H1 (cell line): ENCODE data around the gene DNAH1. TPM values are rescaled to one million over a fixed set of nuclear protein-coding genes. Genes with fewer than 3 reads are reported as not detected.

ENCODE experiments used
- CBX5 ChIP-seq: fragments of 300-800, 300-1000 bp; sonication (generic); IDR thresholded peaks from 2 replicates; pipeline ENCODE4 v1.7.1; 2016; ENCODE audit warnings: antibody characterized with exemption, low read length, low read depth
- CHD1 ChIP-seq: IDR thresholded peaks from 2 replicates; pipeline ENCODE4 v1.6.1; 2012; ENCODE audit warnings: low read depth, low read length, improper control_type of control experiment
- CTBP2 ChIP-seq: IDR thresholded peaks from 2 replicates; pipeline ENCODE4 v1.7.0; 2011; ENCODE audit warnings: borderline replicate concordance, mild to moderate bottlenecking, moderate library complexity, mixed read lengths, low read length; ENCODE audit not compliant: insufficient read depth, insufficient read length
- SIX5 ChIP-seq: IDR thresholded peaks from 2 replicates; pipeline ENCODE4 v1.6.1; 2011; ENCODE audit warnings: mild to moderate bottlenecking, low read depth, low read length
- polyA plus RNA-seq, 7 experiments: library from polyadenylated mRNA; depleted of rRNA in 3 of 7; stranded (reverse) in 5 of 7; unstranded in 2 of 7; fragments of >200 nt in 5 of 7; fragments of 200-250 nt in 2 of 7; gene quantifications; 1 replicate in 5 of 7; 2 replicates in 1 of 7; 4 replicates in 1 of 7; pipeline versions ENCODE4 v1.2.1 to v1.2.3, GENCODE V29; 2011 to 2013; ENCODE audit warnings: missing spikeins in 2 of 7, mixed read lengths in 2 of 7
- total RNA-seq: library from RNA; stranded (reverse); fragmentation: NEBNext Ultra II Directional; extraction: Animal tissue kit (Norgen Biotek cat#: 25700); gene quantifications from 2 replicates; pipeline ENCODE4 v1.2.1, GENCODE V29; 2021

DNAH1 gene
- total and polyA plus RNA-seq, 2 of the 8 experiments (the other 6 are each of a cell fraction or from before 2014, with no cell fraction given) = 1.0 to 1.5 TPM

DNA sequence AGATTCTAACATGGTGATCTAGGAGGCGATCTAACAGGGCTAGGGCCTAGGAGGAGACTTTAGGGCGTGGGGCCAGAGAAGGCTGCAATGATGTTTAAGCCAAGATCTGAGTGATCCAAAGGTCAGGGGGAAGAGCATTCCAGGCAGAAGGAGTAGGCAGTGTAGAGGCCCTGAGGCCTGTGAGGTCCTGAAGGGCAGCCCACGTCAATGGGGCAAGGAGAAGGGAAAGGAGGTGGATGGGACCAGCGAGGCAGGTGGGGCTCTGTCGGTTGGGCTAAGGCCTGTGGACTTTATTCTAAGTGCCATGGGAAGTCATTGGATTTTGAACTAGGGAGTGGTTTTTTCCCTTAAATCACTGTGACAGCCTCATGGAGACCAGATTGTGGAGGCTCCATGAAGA lies 10.2 kb upstream of the DNAH1 start (continued):
- no peak for TF ChIP-seq CBX5
- no peak for TF ChIP-seq SIX5
- TF ChIP-seq CTBP2 = no peak
- no peak for TF ChIP-seq CHD1
